ENCODE results near the gene DNER.

The DNER gene

GRCh38 chr2:229350117-229350805, 364.1 kb downstream of the DNER start:
- DNase-seq = no peak
- no peak overlapping the region for H3K27ac ChIP-seq
- H3K36me3 ChIP-seq (replicated peaks) = no peaks in the 10 kb centered on the region
- TF ChIP-seq CTCF (IDR thresholded peaks at IDR 0.05; ENCODE audit: low read depth, low read length, missing control alignments) = no peak
- in situ Hi-C loops (cut with HindIII; ENCODE audit: low pct_ligation_motif_present, low sequenced_read_pairs) = no loop called here
- H3K4me3 ChIP-seq (ENCODE audit: low read depth, low read length) = no peak overlapping the region
- H3K27me3 ChIP-seq (replicated peaks) = no peaks in the 10 kb centered on the region

GRCh38 chr2:229348128-229348527, 366.2 kb downstream of the DNER start:
- in situ Hi-C loops (cut with HindIII; ENCODE audit: low pct_ligation_motif_present, low sequenced_read_pairs) = no loop called here
- H3K27me3 ChIP-seq (replicated peaks) = no peaks in the 10 kb centered on the region
- H3K36me3 ChIP-seq (replicated peaks) = no peaks in the 10 kb centered on the region
- H3K4me3 ChIP-seq (ENCODE audit: low read depth, low read length) = no peak overlapping the region
- TF ChIP-seq CTCF (IDR thresholded peaks at IDR 0.05; ENCODE audit: low read depth, low read length, missing control alignments) = no peak
- no peak overlapping the region for H3K27ac ChIP-seq
- no peak for DNase-seq

GRCh38 chr2:229346816-229347540, 367.4 kb downstream of the DNER start:
- no peak for TF ChIP-seq CTCF (IDR thresholded peaks at IDR 0.05; ENCODE audit: low read depth, low read length, missing control alignments)
- no peak for DNase-seq
- Histone ChIP-seq H3K27me3 (replicated peaks) (no peaks in the 10 kb centered on the region), H3K27ac (no peak overlapping the region), H3K4me3 (ENCODE audit: low read depth, low read length) (no peak overlapping the region), H3K36me3 (replicated peaks) (no peaks in the 10 kb centered on the region)
- in situ Hi-C loops (cut with HindIII; ENCODE audit: low pct_ligation_motif_present, low sequenced_read_pairs) = no loop called here

GRCh38 chr2:229344955-229345354, 369.4 kb downstream of the DNER start:
- DNase-seq = no peak
- Histone ChIP-seq H3K4me3 (ENCODE audit: low read depth, low read length) (no peak overlapping the region), H3K27me3 (replicated peaks) (no peaks in the 10 kb centered on the region), H3K27ac (no peak overlapping the region), H3K36me3 (replicated peaks) (no peaks in the 10 kb centered on the region)
- TF ChIP-seq CTCF (IDR thresholded peaks at IDR 0.05; ENCODE audit: low read depth, low read length, missing control alignments) = no peak
- in situ Hi-C loops (cut with HindIII; ENCODE audit: low pct_ligation_motif_present, low sequenced_read_pairs) = no loop called here

GRCh38 chr2:229344151-229344551, 370.2 kb downstream of the DNER start:
- Histone ChIP-seq H3K27me3 (replicated peaks) (no peaks in the 10 kb centered on the region), H3K4me3 (ENCODE audit: low read depth, low read length) (no peak overlapping the region), H3K36me3 (replicated peaks) (no peaks in the 10 kb centered on the region), H3K27ac (no peak overlapping the region)
- no peak for TF ChIP-seq CTCF (IDR thresholded peaks at IDR 0.05; ENCODE audit: low read depth, low read length, missing control alignments)
- DNase-seq = peak; percentile 13
- in situ Hi-C loops (cut with HindIII; ENCODE audit: low pct_ligation_motif_present, low sequenced_read_pairs) = no loop called here
